ENCODE data around the gene SFXN4.

DNA sequence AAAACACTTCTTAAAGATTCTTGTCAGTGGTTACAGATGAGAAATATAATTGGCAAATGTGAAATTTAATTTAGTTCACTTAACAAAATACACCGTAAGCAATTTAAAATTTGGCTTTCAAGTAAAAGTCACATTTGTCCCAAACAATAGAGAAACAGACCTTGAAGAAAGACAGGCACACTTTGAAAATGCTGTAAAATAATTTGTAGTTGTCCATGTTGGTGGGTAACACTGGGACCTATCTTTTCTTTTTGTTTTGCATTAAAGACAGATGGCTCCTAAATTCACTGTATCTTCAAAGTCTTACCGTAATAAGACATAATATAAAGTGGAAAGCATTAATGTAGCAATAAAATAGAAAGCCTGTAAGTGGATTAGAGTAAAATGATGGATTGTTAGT is 45.1 kb upstream of the SFXN4 start:
- no peak for TF ChIP-seq POLR2A (IDR thresholded peaks at IDR 0.05; ENCODE audit: extremely low read depth, insufficient read length)
- TF ChIP-seq, protein P1, sequence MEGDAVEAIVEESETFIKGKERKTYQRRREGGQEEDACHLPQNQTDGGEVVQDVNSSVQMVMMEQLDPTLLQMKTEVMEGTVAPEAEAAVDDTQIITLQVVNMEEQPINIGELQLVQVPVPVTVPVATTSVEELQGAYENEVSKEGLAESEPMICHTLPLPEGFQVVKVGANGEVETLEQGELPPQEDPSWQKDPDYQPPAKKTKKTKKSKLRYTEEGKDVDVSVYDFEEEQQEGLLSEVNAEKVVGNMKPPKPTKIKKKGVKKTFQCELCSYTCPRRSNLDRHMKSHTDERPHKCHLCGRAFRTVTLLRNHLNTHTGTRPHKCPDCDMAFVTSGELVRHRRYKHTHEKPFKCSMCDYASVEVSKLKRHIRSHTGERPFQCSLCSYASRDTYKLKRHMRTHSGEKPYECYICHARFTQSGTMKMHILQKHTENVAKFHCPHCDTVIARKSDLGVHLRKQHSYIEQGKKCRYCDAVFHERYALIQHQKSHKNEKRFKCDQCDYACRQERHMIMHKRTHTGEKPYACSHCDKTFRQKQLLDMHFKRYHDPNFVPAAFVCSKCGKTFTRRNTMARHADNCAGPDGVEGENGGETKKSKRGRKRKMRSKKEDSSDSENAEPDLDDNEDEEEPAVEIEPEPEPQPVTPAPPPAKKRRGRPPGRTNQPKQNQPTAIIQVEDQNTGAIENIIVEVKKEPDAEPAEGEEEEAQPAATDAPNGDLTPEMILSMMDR (IDR thresholded peaks at IDR 0.05; ENCODE audit: low read depth, low read length): no peak
- TF ChIP-seq MYC (IDR thresholded peaks at IDR 0.05; ENCODE audit: low read depth, low read length): no peak
- TF ChIP-seq, protein P2, sequence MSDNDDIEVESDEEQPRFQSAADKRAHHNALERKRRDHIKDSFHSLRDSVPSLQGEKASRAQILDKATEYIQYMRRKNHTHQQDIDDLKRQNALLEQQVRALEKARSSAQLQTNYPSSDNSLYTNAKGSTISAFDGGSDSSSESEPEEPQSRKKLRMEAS (IDR thresholded peaks at IDR 0.05; ENCODE audit: low read depth, low read length): no peak
